ENCODE results near the gene ALDH2. TPM values are rescaled to one million over a fixed set of nuclear protein-coding genes. Genes with fewer than 3 reads are reported as not detected.
"Not testable (repeated sequence)": the region's sequence is repeated elsewhere in the genome, so short reads cannot be mapped to it uniquely, and the experiment has no call there.

Gene ALDH2
- total and polyA plus RNA-seq, 2 of the 8 experiments (the other 6 are each of a cell fraction or from before 2014, with no cell fraction given) = 25.4 to 43.8 TPM

- peak; percentile 71 to 73 for TF ChIP-seq RAD21 (IDR thresholded peaks at IDR 0.05 in 1 of 2, conservative IDR thresholded peaks at IDR 0.05 in 1 of 2; ENCODE audit: low read depth in 2 of 2, low read length in 2 of 2)
- peak in 2 of 3 experiments; percentile 41 to 50; a peak in 3 of 4 replicates for TF ChIP-seq CTCF (IDR thresholded peaks at IDR 0.05; ENCODE audit: control extremely low read depth in 1 of 3, insufficient read depth in 1 of 3, low read depth in 1 of 3, low read length in 3 of 3)
- not testable (repeated sequence) for H2BK5ac ChIP-seq (ENCODE audit: low read depth, low read length); H3K23ac ChIP-seq (ENCODE audit: insufficient read length); H4K20me1 ChIP-seq (replicated peaks in 1 of 2; ENCODE audit: control insufficient read depth in 1 of 2, insufficient read depth in 2 of 2, low read length in 2 of 2); H3K23me2 ChIP-seq (ENCODE audit: low read depth, low read length); H3K27ac ChIP-seq (ENCODE audit: low read depth, low read length); H2BK12ac ChIP-seq (ENCODE audit: low read depth, low read length); H3K9me3 ChIP-seq (ENCODE audit: insufficient read depth in 2 of 2, low read depth in 1 of 2, low read length in 1 of 2); H3K4me2 ChIP-seq (ENCODE audit: insufficient read depth in 1 of 2, low read depth in 2 of 2, low read length in 2 of 2); H2BK15ac ChIP-seq (ENCODE audit: low read length); H2BK120ac ChIP-seq (replicated peaks; ENCODE audit: low read depth, low read length); H4K8ac ChIP-seq (ENCODE audit: extremely low read depth, insufficient read depth, low read length); H2AK5ac ChIP-seq (ENCODE audit: low read depth, low read length); FAIRE-seq; H3K4me3 ChIP-seq (ENCODE audit: extremely low read depth in 1 of 4, insufficient read depth in 2 of 4, low read depth in 3 of 4, low read length in 4 of 4); H3K27me3 ChIP-seq (replicated peaks in 1 of 4; ENCODE audit: control insufficient read depth in 3 of 4, extremely low read depth in 1 of 4, insufficient read depth in 3 of 4, low read length in 3 of 4); H2BK20ac ChIP-seq (ENCODE audit: low read length); H4K5ac ChIP-seq (ENCODE audit: insufficient read length, low read depth, low read length); H3K14ac ChIP-seq (ENCODE audit: insufficient read length); H4K91ac ChIP-seq (replicated peaks; ENCODE audit: insufficient read length, low read length); H3K4me1 ChIP-seq (replicated peaks in 1 of 4; ENCODE audit: control insufficient read depth in 3 of 4, insufficient read depth in 4 of 4, low read length in 3 of 4); H3K9ac ChIP-seq (replicated peaks in 1 of 4; ENCODE audit: extremely low read depth in 1 of 4, low read depth in 3 of 4, low read length in 3 of 4); H3K79me2 ChIP-seq (ENCODE audit: control insufficient read depth in 1 of 2, insufficient read depth in 2 of 2, low read length in 2 of 2); H3K79me1 ChIP-seq (ENCODE audit: low read depth, low read length); H3K18ac ChIP-seq (ENCODE audit: extremely low read depth, low read length); H3K56ac ChIP-seq (replicated peaks; ENCODE audit: insufficient read length, low read depth, low read length); DNase-seq (ENCODE audit: low read depth in 1 of 2, low spot score in 2 of 2); H3K4ac ChIP-seq (replicated peaks; ENCODE audit: insufficient read length, low read depth, low read length); H3K36me3 ChIP-seq (ENCODE audit: control insufficient read depth in 2 of 4, insufficient read depth in 4 of 4, low read length in 3 of 4); H2AFZ ChIP-seq (ENCODE audit: low read length)
- ChIA-PET POLR2A (ENCODE audit: partially characterized antibody) (interaction anchor here (1.2 to 4.7 kb wide), 3 partner anchors 11 to 44 kb away, joined by 3 to 26 read pairs (median 3); partner anchors contain the start of gene MAPKAPK5), CTCF (ENCODE audit: partially characterized antibody) (interaction anchor here (0.8 to 1.5 kb wide), 2 partner anchors 12 to 17 kb away, joined by 3 to 6 read pairs; partner anchors contain the start of gene MAPKAPK5)
- WGBS, 2 experiments (ENCODE audit: extremely low coverage in 1 of 2, insufficient coverage in 1 of 2, insufficient read length in 1 of 2, insufficient replicate concordance in 2 of 2, low coverage in 1 of 2, low lambda C conversion rate in 2 of 2, missing lambda C conversion rate in 1 of 2) = 36% methylated on average over 4 of the region's 4 CpGs; no CpG with 5 or more reads in 1 of the 2 experiments
Observed at GRCh38 chr12:111824312-111824711, 57.6 kb downstream of the ALDH2 start.
